Ureter (tissue), 1 donor: Measurements from ENCODE around the gene CA10. TPM values are rescaled to one million over a fixed set of nuclear protein-coding genes. Genes with fewer than 3 reads are reported as not detected.

ENCODE experiments used
- DNase-seq: peaks from one replicate; pipeline ENCODE4 v3.0.0-alpha.2; 2020; ENCODE audit warnings: low spot score
- total RNA-seq: library from RNA; stranded (reverse); gene quantifications from one replicate; pipeline ENCODE4 v1.2.4, GENCODE V29; 2023
- donor health status: DM: yes; HTN: yes; CAD: no.

Gene CA10
- total RNA-seq, 1 donor from 2014 or later: not detected

- DNase-seq: no peak
Measured at GRCh38 chr17:51682115-51682514, 476.4 kb downstream of the CA10 start.

- no peak for DNase-seq
Measured at GRCh38 chr17:51677875-51678274, 480.6 kb downstream of the CA10 start.

- DNase-seq: no peak
Measured at GRCh38 chr17:51676691-51677487, 481.6 kb downstream of the CA10 start.

GRCh38 chr17:51674579-51675255 lies 483.8 kb downstream of the CA10 start:
- no peak for DNase-seq

DNA sequence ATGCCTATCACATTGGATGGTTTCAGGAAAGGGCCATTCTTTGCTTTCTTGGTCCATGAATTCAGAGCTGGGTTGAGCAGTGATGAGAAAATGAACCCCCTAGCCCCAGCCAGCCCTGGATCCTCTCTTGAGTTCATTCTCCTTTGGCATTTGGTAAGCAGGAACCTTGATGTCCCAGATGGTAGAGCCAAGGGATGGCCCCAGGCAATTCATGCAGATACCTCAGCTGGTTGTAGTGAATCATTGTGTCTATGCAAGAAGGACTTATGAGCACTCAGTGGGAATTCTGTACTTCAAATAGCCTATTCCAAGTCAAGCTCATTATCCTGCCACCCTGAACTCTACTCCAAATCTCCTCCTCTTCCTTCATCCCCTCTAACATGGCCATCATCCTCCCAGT lies 485.4 kb downstream of the CA10 start:
- DNase-seq: no peak

DNA sequence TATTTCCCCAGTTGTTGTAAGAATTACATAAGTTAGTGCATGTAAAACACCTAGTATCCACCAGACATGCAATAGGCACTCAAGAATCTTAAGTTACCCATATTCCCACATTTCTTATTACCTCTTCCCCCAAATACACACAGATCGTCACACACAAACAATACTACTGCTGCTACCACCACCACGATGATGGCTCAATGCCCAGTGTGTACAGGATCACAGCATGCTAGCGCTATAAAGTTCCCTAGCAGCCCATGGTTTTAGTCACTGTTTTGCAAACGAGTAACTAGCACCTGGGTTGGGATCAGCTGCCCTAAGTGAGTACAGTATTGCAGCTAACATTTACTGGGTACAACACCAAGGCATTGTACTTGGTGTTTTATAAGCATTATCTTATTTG lies 486.4 kb downstream of the CA10 start:
- DNase-seq: no peak

GRCh38 chr17:51670899-51671298 lies 487.6 kb downstream of the CA10 start:
- DNase-seq: no peak

DNA sequence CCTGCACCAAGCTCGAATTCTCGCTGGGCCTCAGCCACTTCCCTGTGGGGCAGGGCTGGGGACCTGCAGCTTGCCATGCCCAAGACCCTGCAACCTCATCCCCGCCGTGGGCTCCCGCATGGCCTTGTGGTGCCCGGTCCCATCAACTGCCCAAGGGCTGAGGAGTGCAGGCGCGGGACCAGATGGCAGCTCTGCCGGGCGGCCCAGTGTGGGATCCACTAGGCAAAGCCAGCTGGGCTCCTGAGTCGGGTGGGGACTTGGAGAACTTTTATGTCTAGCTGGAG lies 489.6 kb downstream of the CA10 start:
- DNase-seq: no peak

DNA sequence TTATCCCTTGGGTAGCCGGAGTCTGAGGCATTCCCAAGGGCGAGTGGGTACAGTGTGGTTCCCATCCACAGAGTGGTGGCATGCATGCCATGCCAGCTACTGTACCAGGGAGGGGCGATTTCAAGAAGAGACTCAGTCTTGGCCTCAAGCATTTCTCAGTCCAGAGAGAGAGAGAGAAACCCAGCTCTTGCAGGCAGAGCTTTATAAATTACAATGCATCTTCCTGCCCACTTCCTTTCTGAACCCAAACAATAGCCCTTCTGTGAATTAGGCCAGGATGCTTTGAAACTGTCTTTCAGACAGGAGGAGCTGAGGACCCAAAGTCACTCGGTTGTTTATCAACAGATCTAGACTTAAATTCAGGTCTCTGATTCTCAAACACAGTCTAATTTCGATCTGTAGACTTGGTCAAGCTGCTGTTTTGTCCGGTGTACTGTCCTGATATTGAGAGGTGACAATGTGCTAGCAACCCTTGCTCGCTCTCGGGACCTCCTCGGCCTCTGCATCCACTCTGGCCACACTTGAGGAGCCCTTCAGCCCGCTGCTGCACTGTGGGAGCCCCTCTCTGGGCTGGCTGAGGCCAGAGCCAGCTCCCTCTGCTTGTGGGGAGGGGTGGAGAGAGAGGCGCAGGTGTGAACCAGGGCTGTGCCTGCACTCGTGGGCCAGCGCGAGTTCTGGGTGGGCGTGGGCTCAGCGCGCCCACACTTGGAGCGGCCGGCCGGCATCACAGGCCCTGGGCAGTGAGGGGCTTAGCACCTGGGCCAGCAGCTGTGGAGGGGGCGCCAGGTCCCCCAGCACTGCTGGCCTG lies 490.2 kb downstream of the CA10 start:
- no peak for DNase-seq

GRCh38 chr17:51667706-51668083 lies 490.8 kb downstream of the CA10 start:
- DNase-seq: no peak

- no peak for DNase-seq
Measured at GRCh38 chr17:51666971-51667705, 491.4 kb downstream of the CA10 start.

GRCh38 chr17:51662204-51663056 lies 496.1 kb downstream of the CA10 start:
- DNase-seq: no peak

DNA sequence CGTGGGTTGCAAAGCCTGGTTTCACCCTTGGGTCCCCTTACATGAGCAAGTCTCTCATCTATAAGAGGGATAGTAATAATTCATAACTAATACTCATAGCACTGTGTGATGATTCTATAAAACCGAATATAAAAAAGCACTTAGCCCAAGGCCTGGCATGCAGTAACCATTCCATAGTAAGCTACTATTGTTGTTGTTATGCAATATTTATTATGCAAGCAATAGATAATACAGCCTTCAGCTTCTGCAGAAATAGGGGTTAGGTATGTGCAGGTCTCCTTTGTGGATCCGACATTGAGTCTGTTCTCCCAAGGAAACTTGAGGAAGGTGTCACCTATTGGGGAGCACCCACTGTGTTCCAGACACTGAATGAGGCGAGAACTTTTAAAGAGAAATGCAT lies 497.1 kb downstream of the CA10 start:
- DNase-seq: no peak

DNA sequence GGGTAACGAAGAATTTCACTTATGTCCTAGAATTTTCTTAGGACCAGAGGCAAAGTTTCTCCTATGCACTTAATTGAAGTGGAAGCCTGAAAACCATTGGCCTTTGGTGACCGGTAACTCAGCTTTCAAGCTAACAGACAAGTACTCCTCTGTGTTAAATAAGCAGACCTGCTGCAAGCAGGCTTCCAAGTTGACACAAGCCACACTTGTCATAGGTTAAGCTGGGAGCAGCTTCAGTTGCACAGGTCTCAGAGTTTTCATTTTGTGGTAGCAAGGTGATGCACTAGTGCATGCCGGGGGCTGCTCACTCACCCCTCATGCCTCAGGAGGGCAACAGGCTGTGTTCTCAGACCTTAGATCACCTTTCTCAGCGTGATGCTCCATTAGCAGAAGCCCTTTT lies 498.2 kb downstream of the CA10 start:
- DNase-seq: no peak

- DNase-seq: no peak
Measured at GRCh38 chr17:51657224-51657623, 501.3 kb downstream of the CA10 start.

- DNase-seq: no peak
Measured at GRCh38 chr17:51653878-51654277, 504.6 kb downstream of the CA10 start.

DNA sequence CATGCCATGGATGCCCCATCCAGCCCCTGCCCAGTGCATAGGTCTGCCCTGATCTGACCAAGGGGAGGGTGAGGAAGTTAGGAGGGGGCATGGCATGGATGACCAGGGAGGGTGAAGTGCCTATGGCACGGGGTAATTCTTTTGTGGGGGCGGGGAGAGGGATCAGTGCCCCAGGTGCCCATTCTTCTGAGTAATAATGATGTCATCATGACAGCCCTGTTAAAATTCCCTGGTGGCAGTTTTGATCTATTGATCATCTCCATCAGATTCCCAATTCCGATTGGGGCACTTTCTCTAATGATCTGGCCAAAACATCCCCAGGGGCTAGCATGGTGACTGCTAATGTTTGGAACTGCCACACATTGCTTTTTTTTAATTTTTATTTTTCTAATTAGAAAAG lies 506.0 kb downstream of the CA10 start:
- no peak for DNase-seq

DNA sequence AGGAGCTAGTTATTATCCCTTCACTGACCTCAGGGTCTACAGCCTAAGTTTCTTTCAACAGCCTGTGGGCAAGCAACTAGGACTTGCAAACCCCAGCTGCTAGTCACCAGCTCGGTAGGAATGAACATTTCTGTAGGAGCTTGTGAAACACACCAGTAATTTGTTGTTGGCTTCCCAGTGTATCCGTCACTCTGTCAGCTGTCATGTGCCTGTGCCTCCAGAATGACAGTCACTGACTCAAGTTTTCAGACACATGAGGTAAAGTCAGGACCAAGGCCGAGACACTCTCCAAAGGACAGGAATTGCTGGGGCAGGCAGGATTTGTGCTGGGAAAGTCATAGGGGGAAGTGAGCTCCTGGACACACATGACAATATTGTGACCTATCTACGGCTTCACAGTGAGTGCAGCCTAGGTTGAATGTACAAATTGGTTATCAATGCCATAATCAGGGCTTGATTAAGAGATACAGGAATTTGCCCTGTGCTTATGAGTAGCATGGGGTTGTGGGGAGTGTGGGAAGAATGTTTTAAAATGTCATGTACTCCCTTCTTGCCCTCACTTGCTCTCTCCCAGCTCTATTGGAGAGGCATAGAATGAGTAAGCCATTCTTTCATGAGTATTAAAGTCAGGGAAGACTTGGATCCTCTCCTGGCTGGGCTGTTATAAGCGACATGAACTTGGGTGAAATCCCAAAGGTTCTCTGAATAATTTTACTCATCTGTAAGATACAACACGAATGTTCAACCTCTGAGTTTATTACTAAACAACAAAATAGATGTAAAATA lies 506.8 kb downstream of the CA10 start:
- no peak for DNase-seq

- no peak for DNase-seq
Measured at GRCh38 chr17:51650772-51651171, 507.7 kb downstream of the CA10 start.

GRCh38 chr17:51650202-51650601 lies 508.3 kb downstream of the CA10 start:
- DNase-seq: no peak
